ENCODE data around the gene POU3F1.

The POU3F1 gene

DNA sequence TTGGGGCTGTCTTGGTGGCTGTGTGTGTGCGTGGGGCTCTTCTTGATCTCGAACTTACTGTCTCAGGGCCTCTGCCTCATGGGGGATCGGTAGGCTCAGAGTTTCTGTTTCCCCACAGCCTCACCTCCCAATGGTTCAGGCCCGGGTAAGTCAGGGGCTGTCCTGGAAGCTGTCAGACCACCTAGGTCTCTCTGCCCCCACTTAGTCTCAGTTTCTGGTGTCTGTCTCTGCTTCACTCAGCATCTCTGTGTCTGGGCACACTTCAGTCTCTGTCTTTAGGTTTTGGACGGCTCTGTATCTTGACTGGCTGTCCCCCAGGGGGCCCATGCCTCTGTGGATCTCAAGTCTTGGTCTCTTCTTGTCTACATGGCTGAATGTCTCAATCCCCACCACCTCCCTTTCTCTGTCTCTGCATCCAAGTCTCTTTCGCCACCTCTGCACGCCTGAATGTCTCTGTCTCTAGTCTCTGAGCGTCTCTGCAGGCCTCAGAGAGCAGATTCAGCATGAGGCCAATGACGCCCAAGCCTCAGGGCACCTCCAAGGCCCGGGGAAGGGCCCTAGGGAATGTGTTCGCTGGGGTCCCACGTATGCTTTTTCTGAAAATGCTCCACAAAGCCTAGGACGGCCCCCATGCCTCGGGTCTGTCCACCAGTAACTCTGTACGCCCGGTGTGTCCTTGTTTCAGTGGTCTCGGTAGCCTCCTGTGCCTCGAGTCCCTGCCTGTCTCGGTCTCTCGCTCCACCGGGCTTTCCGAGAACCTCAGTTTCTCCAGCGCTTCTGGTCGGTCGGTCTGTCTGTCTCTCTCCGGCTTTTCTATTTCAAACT, 42.1 kb downstream of the POU3F1 start:
- DNase-seq (ENCODE audit: low read depth): no peak

- DNase-seq (ENCODE audit: low read depth): no peak
Measured at GRCh38 chr1:38003261-38004250, 43.0 kb downstream of the POU3F1 start.

GRCh38 chr1:38000529-38001455, 45.8 kb downstream of the POU3F1 start:
- DNase-seq (ENCODE audit: low read depth): no peak

- DNase-seq (ENCODE audit: low read depth): no peak
Measured at GRCh38 chr1:38000233-38000528, 46.4 kb downstream of the POU3F1 start.

GRCh38 chr1:37999430-38000232, 47.0 kb downstream of the POU3F1 start:
- no peak for DNase-seq (ENCODE audit: low read depth)

GRCh38 chr1:37998913-37999429, 47.6 kb downstream of the POU3F1 start:
- DNase-seq (ENCODE audit: low read depth): no peak

DNA sequence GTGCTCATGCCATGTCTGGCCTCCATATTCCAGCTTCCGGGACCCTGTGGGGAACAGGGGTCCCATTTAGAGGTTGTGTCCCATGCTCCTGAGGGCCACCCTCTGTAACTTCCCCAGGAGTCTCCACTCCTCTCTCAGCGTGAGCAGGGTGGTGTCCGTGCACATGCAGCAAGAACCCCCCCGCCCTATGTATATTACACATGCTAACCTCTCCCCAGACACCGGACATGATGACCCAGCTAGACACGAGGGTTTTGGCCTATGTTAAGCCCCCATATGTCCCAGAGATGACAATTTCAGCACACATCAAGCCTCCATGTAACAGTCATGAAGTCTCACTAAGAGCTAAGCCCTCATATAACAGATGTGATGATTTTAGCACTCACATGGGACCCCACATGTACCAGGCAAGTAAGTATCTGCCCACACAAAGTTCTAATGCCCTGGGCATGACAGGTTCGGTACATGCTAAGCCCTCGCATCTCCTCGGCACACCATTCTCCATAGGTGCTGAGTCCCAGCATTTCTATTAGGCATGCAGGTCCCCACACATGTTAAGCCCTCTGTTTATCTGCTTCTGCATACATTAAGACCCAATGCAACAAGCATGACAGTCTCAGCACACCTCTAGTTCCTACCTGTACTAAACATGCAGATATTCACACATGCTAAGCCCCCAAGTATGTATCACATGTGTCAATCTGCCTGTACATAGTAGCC, 48.3 kb downstream of the POU3F1 start:
- no peak for DNase-seq (ENCODE audit: low read depth)

GRCh38 chr1:37997256-37998088, 49.1 kb downstream of the POU3F1 start:
- no peak for DNase-seq (ENCODE audit: low read depth)

- DNase-seq (ENCODE audit: low read depth): no peak
Measured at GRCh38 chr1:37995751-37996345, 50.7 kb downstream of the POU3F1 start.

DNA sequence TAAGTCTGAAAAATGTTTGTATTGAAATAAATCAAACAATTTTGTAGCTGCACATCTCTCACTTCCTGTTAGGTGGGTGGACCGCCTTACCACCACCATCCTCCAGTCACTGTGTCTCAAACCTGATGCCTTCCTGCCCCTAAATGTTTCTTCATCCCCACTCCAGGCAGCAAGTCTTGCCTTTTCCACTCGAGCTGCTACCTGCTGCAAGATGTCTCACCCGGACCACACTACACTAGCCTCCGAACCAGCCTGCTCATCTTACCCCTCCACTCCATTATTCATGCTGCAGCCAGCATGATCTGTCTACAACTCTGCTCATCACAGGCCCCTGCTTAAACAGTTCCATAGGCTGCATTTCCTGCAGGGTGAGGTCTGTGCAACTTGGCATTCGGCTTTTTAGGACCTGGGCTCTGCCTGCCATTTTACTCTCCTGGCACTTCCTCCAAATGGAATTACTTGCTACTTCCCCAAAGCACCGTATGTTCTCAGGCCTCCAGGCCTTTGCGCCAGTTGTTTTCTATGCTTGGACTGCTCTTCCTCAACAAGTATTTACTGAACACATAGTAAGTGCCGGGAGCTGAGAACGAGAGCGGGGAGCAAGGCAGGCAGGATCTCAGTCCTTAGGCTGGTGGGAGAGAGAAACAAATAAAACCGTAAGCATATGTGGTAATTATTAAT, 51.6 kb downstream of the POU3F1 start:
- no peak for DNase-seq (ENCODE audit: low read depth)

Data from activated T-helper 9 cell treated with anti-CD3 and anti-CD28 coated beads, Interleukin-2, amount 50 U/mL, for 16 hours (primary cell).